ENCODE measurements around the gene EXOC2. TPM values are rescaled to one million over a fixed set of nuclear protein-coding genes. Genes with fewer than 3 reads are reported as not detected.

The EXOC2 gene
- total RNA-seq, 1 donor from 2014 or later = 40.8 TPM

DNA sequence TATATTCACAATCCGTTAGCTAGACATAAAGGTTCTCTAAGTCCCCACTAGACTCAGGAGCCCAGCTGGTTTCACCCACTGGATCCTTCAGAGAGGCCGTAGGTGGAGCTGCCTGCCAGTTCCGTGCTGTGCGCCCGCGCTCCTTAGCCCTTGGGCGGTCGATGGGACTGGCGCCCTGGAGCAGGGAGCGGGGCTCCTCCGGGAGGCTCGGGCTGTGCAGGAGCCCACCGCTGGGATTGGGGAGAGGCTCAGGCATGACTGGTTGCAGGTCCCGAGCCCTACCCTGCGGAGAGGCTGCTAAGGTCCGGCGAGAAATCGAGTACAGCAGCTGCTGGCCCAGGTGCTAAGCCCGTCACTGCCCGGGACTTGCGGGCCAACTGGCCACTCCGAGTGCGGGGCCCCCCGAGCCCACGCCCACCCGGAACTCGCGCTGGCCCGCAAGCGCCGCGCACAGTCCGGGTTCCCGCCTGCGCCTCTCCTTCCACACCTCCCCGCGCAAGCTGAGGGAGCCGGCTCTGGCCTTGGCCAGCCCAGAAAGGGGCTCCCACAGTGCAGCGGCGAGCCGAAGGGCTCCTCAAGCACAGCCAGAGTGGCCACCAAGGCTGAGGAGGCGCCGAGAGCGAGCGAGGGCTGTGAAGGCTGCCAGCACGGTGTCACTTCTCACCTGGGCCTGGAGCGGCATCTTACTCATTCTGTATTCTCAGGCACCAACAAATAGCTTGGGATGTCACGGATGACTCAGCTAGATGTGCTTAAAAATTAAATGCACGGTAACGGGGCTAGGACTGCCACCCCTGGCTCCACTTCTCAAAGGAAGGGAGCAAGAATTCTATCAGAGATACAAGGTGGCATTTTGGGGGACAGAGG, 257.3 kb downstream of the EXOC2 start:
- intact Hi-C loops (cut with micrococcal nuclease) = no loop called here

Other genes starting within 250 kb of the EXOC2 start
- gene HUS1B, start 36.0 kb downstream of the EXOC2 start, total RNA-seq = 2.6 and 2.7 TPM in 2 replicates

All from T-helper 1 cell treated with Interleukin-12 subunit alpha and Interleukin-12 subunit beta and Interleukin-4 antibody, amounts not matched to agents 30 ng/mL and 1 ng/mL, for 36 hours (primary cell).